GM18526 (cell line): Measurements from ENCODE around the gene TPM1.

Experiments used
- POLR2A ChIP-seq: IDR thresholded peaks from 3 replicates; pipeline ENCODE4 v1.6.1; 2011; ENCODE audit not compliant: insufficient read length; ENCODE audit errors: extremely low read depth

Gene TPM1

DNA sequence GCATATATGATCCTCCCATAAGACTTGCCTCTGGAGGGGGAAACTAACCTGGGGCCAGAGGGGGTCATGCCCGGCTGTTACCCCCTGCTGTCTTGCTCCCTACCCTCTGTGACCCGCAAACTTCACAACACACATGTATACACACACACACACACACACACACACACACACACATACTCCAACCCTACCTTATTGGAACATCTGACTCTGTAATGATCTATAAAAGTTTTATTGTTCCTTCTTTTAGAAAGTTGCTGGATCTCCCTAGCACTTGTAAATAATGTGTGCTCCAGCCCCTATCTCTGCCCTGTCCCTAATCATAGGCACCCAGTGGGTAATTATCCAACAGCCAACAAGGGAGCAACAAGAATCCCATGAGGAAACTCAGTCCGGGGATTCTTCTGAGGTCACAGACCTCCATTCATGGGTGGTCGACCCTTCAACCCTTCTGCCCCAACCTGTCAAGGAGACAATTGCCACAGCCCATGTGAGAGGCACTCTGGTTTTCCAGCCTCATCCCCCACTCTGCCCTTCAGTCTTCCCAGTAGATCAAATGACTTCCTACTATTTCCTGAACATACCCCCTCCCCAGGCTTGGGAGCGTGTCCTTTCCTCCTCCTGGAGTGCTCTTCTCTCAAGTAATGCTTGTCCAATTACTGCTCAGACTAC, 14.0 kb upstream of the TPM1 start:
- no peak for TF ChIP-seq POLR2A

DNA sequence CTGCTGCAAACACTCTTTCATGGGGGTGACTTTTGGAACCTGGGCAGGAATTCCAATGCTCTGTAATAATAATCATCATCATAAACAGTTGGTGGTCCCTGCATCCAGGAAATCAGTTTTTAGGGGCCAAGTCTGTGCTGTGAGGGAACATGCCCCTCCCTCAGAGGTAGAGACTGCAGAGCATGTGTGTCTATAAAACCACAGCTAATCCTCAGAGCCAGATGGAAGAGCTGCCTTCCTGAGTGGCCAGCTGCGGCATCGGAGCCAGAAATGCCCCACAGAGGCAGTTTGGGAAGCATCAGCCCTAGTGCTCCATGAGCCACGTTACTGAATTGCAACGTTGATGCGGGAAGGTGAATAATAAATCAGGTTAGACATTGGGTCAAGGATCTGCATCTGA, 12.9 kb upstream of the TPM1 start:
- TF ChIP-seq POLR2A, result no peak

DNA sequence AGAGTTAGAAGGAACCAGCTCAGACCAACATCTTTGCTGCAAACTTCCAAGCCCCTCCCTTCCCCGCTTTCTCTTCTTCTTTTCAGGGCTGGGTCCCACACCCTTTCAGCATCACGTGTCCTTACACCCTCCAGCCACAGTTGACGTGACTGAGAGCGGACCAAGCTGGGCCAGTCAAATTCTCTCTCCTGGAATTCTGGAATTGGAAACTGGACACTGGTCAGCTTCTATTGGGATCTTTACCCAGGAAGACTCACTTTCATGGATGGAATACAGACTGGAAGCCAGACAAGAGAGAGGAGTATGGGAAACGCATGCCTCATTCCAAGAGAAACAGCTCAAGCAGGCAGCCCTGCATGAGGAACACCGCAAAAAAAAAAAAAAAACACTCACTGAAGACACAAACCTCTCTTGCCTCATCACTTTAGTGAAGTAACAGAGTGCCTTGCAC, 12.4 kb upstream of the TPM1 start:
- no peak for TF ChIP-seq POLR2A

DNA sequence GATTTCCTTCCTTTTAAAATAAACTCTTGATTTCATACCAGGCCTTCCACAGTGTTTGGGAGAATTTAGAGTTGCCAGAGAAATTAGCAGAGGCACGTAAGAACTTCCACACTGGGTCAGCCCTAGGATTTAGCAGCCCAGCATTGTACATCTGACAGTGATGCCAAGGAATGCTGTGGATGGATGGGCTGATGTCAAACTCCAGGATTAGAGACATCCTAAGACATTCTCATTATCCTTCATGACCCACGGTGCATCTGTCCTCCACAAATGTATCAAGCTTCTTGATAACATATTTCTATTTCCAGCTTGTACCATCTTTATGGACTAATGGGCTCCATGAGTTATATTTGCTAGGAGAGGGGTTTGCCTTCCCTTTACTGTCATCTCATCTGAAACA, 8.0 kb upstream of the TPM1 start:
- TF ChIP-seq POLR2A, result no peak

DNA sequence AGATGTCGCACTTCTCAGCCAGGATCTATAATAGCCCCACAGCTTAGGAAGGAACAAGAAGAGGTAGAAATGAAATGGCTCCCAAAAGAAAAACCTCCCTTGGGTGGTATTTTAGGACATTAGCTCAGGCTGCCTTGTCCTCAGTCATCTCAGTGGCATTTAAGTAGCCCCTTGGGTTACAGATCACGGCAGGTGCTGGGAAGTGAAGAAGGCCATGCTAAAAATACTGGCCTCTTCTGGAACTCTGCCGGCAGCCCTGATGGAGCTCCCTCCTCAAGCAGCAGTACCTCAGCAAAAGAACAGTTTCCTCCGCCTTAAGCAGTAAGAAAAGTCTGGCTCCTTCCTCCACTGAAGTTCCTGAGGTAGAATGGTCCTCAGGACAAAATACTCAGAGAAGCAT, 7.3 kb upstream of the TPM1 start:
- TF ChIP-seq POLR2A, result no peak

DNA sequence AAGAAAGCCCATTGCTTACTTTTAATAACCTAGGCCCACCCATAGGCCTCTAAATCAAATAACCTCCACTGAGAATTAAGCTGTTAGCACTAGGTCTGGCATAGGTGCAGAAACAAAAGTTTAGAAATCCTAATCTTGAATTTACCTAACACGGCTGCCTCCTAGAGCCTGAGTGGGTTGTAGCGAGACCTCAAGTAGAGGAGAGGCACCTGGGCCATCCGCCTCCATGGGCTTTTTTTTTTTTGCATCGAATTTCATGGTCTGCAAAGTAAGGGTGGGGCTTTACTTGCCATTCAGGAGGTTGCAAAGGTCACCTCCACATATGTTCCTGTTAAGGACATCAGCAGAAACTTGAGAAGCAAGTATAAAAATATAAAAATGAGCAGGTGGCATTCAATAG, 6.6 kb upstream of the TPM1 start:
- TF ChIP-seq POLR2A, result no peak

DNA sequence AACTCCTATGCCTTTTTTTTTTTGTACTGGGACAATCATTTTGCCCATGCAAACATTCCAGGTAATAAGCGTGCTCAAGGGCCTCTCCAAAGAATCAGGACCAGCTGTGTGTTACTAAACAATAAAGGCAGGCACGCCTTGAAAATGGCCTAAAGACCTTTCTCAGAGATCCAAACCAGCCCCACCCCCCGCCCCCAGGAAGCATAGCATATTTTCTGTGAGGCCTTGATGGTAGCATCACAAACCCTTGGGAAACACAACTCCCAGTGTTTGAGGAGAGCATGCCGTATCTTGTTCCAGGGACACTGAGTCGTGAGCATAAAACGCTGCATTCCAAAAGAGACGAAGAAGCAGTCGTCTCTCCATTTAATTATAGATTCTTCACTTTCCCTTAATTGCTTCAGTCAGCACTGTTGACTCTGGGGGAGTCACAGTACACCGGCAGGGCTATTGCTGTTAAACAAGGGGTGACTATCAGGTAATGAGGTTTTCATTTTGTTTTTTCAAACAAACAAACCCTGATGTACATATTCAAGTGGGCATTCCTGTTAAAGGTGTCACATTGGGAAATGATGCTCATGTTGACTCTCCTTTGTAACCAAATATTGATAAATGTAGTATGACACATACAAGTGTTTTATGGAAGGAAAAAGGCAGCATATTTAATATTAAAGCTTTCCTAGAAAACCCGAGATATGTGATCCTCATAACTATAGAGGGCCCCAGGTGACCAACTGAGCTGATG, 4.4 kb upstream of the TPM1 start:
- TF ChIP-seq POLR2A, result no peak

DNA sequence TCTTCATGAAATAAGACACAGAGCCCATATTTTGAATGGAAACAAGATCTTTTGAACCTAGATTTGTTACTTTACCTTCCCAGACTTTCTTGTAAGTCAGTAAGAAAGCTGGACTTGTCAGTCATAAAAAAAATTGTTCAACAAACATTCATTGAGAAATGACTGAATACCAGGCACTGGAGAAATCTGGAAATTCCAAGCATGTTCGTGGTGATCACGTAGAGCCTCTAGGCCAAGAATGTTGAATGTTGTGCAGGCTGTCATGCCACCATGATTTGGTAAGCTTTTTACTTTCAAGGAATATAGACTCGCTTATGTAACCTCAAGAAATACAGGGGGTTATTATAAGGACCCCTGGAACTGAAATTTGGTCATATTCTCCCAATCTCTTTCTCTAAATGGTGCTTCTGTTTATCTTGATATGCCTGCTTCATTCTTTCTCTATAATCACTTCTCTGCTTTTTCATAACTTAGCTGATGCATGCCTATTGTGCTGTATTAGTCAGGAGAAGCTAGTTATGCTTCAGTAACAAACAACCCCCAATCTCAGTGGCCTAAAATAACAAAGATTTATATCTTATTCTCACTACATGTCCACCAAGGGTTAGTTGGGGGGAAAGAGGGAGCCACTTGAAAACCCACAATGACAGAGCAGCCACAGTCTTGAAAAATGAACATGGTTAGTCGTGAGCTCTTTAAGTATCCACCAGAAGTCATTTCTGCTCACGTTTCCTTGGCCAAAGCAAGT, 3.4 kb upstream of the TPM1 start:
- TF ChIP-seq POLR2A, result no peak

DNA sequence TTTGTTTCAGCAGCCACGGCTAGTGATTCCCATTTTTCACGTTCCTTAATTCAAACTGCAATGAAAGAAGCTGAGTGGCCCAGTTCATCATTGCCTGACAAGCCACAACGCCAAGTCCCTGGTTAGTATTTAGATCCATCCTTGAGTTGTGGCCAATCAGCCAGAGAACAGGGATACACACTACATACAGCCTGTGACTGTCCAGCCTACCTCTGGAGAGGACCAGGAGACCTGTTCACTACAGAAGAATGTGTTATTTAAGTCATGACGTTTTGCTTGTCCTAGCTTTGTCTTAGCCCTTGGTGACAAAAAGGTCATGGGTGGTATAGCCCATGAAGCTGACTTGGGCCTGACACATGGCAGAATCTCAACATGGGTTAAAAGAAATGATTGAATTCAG, 2.7 kb upstream of the TPM1 start:
- TF ChIP-seq POLR2A, result no peak

DNA sequence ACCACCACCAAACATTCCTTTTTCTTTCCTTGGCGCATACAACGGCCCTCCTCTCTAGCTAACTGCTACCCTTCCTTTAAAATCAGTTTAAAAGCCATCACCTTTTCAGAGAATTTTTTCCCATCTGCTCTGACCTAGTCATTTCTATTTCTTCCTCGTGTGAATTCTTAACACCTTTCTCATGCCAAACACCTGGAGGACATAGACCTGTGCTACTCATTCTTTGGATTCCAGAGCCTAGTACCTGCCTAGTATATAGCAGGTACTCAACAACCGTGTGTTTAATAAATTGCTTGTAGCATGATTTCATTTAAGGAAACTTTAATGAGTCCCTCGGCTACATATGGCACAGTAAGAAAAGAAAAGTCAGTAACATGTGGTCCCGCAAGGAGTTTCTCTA, 2.0 kb upstream of the TPM1 start:
- TF ChIP-seq POLR2A, result no peak

DNA sequence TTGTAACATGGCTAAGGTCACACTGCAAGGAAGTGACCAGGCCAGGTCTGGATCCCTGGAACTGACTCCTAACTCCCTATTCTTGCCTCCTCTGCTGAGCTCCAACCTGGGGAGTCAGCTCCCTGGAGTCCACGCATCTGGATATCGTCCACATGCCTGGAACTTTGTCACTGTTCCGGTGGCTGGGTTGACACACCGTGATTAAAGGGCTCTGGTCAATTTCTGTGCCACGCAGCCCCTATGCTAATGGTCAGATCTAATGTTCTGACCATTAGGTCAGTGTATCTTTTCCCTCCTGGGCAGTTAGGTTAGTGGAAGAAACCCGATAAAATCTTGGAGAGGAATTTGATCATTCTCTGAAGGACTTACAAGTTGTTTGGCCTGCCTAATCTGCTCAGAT, 1.6 kb upstream of the TPM1 start:
- no peak for TF ChIP-seq POLR2A

DNA sequence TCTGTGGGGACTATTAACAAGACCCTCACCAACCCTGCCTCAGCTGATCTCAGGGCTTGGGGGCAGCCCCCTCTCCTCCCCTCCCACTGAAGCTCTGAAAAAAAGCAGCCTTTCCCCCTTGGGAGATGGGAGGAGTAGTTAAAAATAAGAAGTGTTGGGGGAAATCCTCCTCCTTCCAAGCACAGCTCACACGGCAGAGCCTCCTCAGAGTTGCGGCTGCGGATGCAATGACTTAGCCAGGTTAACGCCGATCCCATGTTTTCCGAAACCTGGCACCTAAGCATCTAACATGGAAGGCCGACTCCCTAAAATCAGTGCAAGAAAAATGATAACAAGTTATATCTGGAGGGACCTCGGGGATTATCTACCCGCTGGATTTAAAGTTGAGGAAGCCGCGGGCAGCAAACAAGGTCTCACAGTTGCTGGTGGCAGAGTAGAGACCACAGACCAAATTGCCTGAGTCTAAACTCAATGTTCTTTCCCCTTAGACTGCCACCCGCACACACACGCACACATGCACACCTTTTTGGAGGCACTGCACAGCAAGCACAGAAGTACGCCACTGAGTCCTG, 1.1 kb upstream of the TPM1 start:
- no peak for TF ChIP-seq POLR2A

DNA sequence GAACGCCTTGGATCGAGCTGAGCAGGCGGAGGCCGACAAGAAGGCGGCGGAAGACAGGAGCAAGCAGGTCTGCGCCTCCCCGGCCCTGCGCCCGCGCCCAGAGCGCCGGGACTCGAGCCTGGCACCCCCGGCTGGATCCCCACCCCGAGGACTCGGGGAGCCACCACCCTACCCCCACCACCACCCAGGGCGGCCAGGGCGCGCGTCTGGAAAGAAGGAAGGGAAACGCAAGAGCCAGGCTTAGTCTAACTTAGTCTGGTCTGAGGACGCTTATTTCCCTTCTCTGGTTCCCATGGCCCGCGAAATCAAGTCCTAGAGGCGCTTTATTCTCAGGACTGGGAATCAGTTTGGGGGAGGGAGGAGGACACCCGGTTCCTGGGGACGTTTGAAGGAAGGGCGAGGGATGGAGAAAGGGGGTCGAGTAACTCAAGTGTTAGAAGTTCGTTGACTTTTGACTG, 359 bp downstream of the TPM1 start:
- no peak for TF ChIP-seq POLR2A

DNA sequence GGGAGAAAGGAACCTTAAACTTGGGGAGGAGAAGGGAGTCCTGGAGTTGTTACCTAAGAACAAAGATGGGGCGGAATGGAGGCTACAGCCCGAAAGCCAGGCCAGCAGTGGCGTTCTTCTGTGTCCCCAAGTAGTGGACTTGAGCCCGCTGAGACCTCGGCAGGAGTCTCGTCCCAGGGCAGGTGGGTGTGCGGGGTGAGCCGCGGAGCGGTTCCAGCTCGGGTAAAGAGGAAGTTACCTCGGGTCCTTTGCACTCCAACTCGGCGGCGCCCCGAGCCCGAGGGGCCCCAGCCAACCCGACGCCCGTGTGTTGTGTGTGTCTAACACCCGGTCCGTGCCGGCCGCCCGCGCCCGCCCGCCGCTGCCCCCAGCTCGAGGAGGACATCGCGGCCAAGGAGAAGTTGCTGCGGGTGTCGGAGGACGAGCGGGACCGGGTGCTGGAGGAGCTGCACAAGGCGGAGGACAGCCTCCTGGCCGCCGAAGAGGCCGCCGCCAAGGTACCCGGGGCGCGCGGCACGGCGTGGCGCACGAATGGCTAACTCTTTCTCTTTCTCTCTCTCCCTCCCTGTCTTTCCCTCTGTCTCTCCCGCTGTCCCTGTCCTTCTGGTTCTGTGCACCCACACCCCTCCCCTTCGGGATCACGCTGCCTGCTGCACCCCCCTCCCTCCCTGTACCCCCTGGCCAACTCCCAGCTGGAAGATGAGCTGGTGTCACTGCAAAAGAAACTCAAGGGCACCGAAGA, 959 bp downstream of the TPM1 start:
- TF ChIP-seq POLR2A, result no peak

DNA sequence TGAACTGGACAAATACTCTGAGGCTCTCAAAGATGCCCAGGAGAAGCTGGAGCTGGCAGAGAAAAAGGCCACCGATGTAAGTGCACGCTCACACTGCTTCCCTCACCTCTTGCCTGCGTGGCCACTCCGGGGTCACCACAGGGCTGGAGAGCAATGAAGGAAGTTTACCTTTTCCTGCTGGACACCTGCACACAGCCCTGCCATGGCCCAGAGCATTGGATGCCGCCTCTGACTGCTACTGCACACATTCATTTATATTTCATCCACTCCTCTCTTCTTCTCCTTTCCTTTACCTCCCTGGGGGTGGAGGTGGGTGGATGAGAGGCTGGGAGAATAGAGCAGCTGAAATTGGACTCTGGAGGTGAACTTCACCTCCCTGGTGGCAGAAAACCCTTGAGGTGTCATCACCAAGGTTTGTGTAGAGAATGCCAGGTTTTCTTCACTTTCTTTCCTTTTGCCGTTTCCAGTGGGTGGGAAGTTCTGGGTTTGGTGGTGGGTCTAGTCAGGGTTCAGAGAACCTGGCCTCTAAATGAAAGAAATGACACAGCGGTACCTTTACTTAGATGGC, 1.6 kb downstream of the TPM1 start:
- no peak for TF ChIP-seq POLR2A
